IMR-90 (cell line): ENCODE measurements around the gene ATP9B. TPM values are rescaled to one million over a fixed set of nuclear protein-coding genes. Genes with fewer than 3 reads are reported as not detected.

Source experiments
- ATAC-seq: fragments of 200-7000 bp; cut with Tn5 transposase; 2 replicates; pipeline ENCODE4 v1.9.1; 2020; ENCODE audit warnings: low read depth, mild to moderate bottlenecking, moderate library complexity
- BruUV-seq: library from RNA; stranded (reverse); fragments of 400-500 nt; replicated peaks from 2 replicates; lab custom pipeline; 2021; lab: Mats Ljungman, UMichigan
- CTCF ChIA-PET: fragments of 300-600 bp; formaldehyde crosslinking; extraction: SDS; loops from one replicate; lab custom pipeline; 2021; ENCODE audit warnings: antibody characterized with exemption; lab: Yijun Ruan, JAX
- POLR2A ChIA-PET: fragments of 300-600 bp; sonication (Branson Sonifier 250); formaldehyde crosslinking; loops from one replicate; lab custom pipeline; 2022; ENCODE audit warnings: antibody characterized with exemption; ENCODE audit not compliant: unreplicated experiment; lab: Charles Lee
- DNase-seq: peaks from one replicate; pipeline ENCODE4 v3.0.0; 2013
- H2AFZ ChIP-seq: replicated peaks from 2 replicates; pipeline ENCODE3; 2013; ENCODE audit warnings: low read length, mild to moderate bottlenecking; ENCODE audit not compliant: poor library complexity
- H2AK5ac ChIP-seq: 2 replicates; pipeline ENCODE4 v1.6.1; 2013; ENCODE audit warnings: low read depth, low read length, inconsistent platforms
- H2AK9ac ChIP-seq: replicated peaks from 2 replicates; pipeline ENCODE3; 2013; ENCODE audit warnings: mild to moderate bottlenecking, low read depth, low read length, moderate library complexity; ENCODE audit not compliant: poor library complexity
- H2BK120ac ChIP-seq: 2 replicates; pipeline ENCODE4 v1.6.1; 2013; ENCODE audit warnings: low read depth, low read length, inconsistent platforms
- H2BK15ac ChIP-seq: 3 replicates; pipeline ENCODE4 v1.6.1; 2013; ENCODE audit warnings: low read depth, low read length, inconsistent platforms
- H2BK20ac ChIP-seq: 2 replicates; pipeline ENCODE4 v1.6.1; 2013; ENCODE audit warnings: low read depth, mild to moderate bottlenecking, inconsistent platforms, low read length, moderate library complexity
- H2BK5ac ChIP-seq: 2 replicates; pipeline ENCODE4 v1.6.1; 2013; ENCODE audit warnings: mild to moderate bottlenecking, low read depth, low read length, inconsistent platforms; ENCODE audit not compliant: poor library complexity, severe bottlenecking
- H3K14ac ChIP-seq: replicated peaks from 2 replicates; pipeline ENCODE4 v1.6.1; 2013; ENCODE audit warnings: low read depth, low read length, inconsistent platforms
- H3K18ac ChIP-seq: 2 replicates; pipeline ENCODE4 v1.6.1; 2013; ENCODE audit warnings: low read depth, low read length, control low read depth
- H3K23ac ChIP-seq: 2 replicates; pipeline ENCODE4 v1.6.1; 2013; ENCODE audit warnings: low read depth, low read length, inconsistent platforms
- H3K27ac ChIP-seq: 2 replicates; pipeline ENCODE4 v1.5.1; 2013; ENCODE audit warnings: mild to moderate bottlenecking, control low read depth, low read length; ENCODE audit not compliant: insufficient read depth
- H3K27me3 ChIP-seq: 2 replicates; pipeline ENCODE4 v1.6.1; 2013; ENCODE audit warnings: low read length; ENCODE audit not compliant: control insufficient read depth, insufficient read depth
- H3K36me3 ChIP-seq: 2 replicates; pipeline ENCODE4 v1.6.1; 2013; ENCODE audit warnings: low read length, mixed read lengths; ENCODE audit not compliant: control insufficient read depth, insufficient read depth
- H3K4ac ChIP-seq: 2 replicates; pipeline ENCODE4 v1.6.1; 2013; ENCODE audit warnings: low read depth, low read length, inconsistent platforms
- H3K4me1 ChIP-seq: 2 replicates; pipeline ENCODE4 v1.6.1; 2013; ENCODE audit warnings: low read length, mixed read lengths; ENCODE audit not compliant: control insufficient read depth, insufficient read depth
- H3K4me2 ChIP-seq: 2 replicates; pipeline ENCODE4 v1.6.1; 2013; ENCODE audit warnings: low read depth, mild to moderate bottlenecking, control low read depth, low read length, moderate library complexity
- H3K4me3 ChIP-seq: 2 replicates; pipeline ENCODE4 v1.5.1; 2013; ENCODE audit warnings: low read depth, mild to moderate bottlenecking, control low read depth, low read length, moderate library complexity; ENCODE audit not compliant: insufficient read depth
- H3K56ac ChIP-seq: 2 replicates; pipeline ENCODE4 v1.6.1; 2013; ENCODE audit warnings: low read length, inconsistent platforms; ENCODE audit not compliant: insufficient read depth; ENCODE audit errors: extremely low read depth
- H3K79me1 ChIP-seq, 2 experiments: 2 replicates each; pipeline ENCODE4 v1.6.1; 2013; ENCODE audit warnings: low read length in 2 of 2, inconsistent platforms in 1 of 2, low read depth in 1 of 2
- H3K9ac ChIP-seq: 2 replicates; pipeline ENCODE4 v1.6.1; 2013; ENCODE audit warnings: low read depth, low read length, control low read depth
- H3K9me1 ChIP-seq: 2 replicates; pipeline ENCODE4 v1.6.1; 2013; ENCODE audit warnings: low read length, inconsistent platforms; ENCODE audit not compliant: insufficient read depth
- H3K9me3 ChIP-seq: 2 replicates; pipeline ENCODE4 v1.6.1; 2013; ENCODE audit warnings: low read length; ENCODE audit not compliant: control insufficient read depth, insufficient read depth
- H4K20me1 ChIP-seq: 2 replicates; pipeline ENCODE4 v1.6.1; 2013; ENCODE audit warnings: low read length, inconsistent platforms; ENCODE audit not compliant: insufficient read depth
- H4K5ac ChIP-seq: 2 replicates; pipeline ENCODE4 v1.6.1; 2013; ENCODE audit warnings: mild to moderate bottlenecking, low read depth, low read length, control low read depth
- H4K8ac ChIP-seq, 2 experiments: 2 replicates each; pipeline ENCODE4 v1.6.1; 2013; ENCODE audit warnings: low read depth in 2 of 2, low read length in 2 of 2, control low read depth in 1 of 2, inconsistent platforms in 1 of 2
- H4K91ac ChIP-seq: 2 replicates; pipeline ENCODE4 v1.6.1; 2013; ENCODE audit warnings: low read depth, low read length, inconsistent platforms; ENCODE audit not compliant: insufficient read depth
- CHD1 ChIP-seq: IDR thresholded peaks from 2 replicates; pipeline ENCODE4 v1.6.1; 2012; ENCODE audit warnings: low read depth, low read length, improper control_type of control experiment
- FOS ChIP-seq: fragments of 150-350 bp; IDR thresholded peaks from 2 replicates; pipeline ENCODE4 v1.6.1; 2016; ENCODE audit warnings: low read depth, low read length
- MAZ ChIP-seq: IDR thresholded peaks from 2 replicates; pipeline ENCODE4 v1.6.1; 2012; ENCODE audit warnings: low read depth, mild to moderate bottlenecking, low read length, improper control_type of control experiment, moderate library complexity, borderline replicate concordance
- MXI1 ChIP-seq: IDR thresholded peaks from 2 replicates; pipeline ENCODE4 v1.6.1; 2012; ENCODE audit warnings: low read depth, mild to moderate bottlenecking, low read length, moderate library complexity, borderline replicate concordance
- POLR2A ChIP-seq: IDR thresholded peaks from 2 replicates; pipeline ENCODE4 v1.6.1; 2012; ENCODE audit warnings: mild to moderate bottlenecking, low read depth, low read length
- WGBS, 2 experiments: methylation state at CpG; one replicate each; pipeline versions ENCODE4 v1.1.5 to v1.1.7; 2013; ENCODE audit warnings: missing lambda C conversion rate in 2 of 2; ENCODE audit not compliant: insufficient read length in 1 of 2; ENCODE audit errors: extremely low coverage in 2 of 2; 5-methylcytosine and 5-hydroxymethylcytosine counted together
- dilution Hi-C: fragments of 300-500 bp; cut with HindIII; formaldehyde crosslinking; loops from one replicate; pipeline ENCODE4 v1.14.3; 2018; ENCODE audit warnings: low sequenced_read_pairs; ENCODE audit not compliant: unreplicated experiment
- in situ Hi-C: fragments of 300-500 bp; cut with MboI; formaldehyde crosslinking; loops from 3 replicates; pipeline ENCODE4 v1.14.3; 2019; ENCODE audit warnings: low sequenced_read_pairs, inconsistent platforms, mixed read lengths
- intact Hi-C: fragments of 100-400 bp; cut with micrococcal nuclease; formaldehyde crosslinking; loops from 2 replicates; pipeline ENCODE4 v1.10.0; 2022
- polyA plus RNA-seq, 3 experiments: library from polyadenylated mRNA; depleted of rRNA; stranded (reverse); fragments of >200 nt; gene quantifications; 2 replicates each; pipeline ENCODE4 v1.2.3, GENCODE V29; 2012; ENCODE audit warnings: low replicate concordance in 1 of 3
- total RNA-seq: library from RNA; depleted of rRNA; stranded (reverse); fragments of >200 nt; gene quantifications from 2 replicates; pipeline ENCODE4 v1.2.3, GENCODE V29; 2012

Gene ATP9B
- total and polyA plus RNA-seq, 2 of the 4 experiments (the other 2 are of a cell fraction) = 11.0 to 11.5 TPM

DNA sequence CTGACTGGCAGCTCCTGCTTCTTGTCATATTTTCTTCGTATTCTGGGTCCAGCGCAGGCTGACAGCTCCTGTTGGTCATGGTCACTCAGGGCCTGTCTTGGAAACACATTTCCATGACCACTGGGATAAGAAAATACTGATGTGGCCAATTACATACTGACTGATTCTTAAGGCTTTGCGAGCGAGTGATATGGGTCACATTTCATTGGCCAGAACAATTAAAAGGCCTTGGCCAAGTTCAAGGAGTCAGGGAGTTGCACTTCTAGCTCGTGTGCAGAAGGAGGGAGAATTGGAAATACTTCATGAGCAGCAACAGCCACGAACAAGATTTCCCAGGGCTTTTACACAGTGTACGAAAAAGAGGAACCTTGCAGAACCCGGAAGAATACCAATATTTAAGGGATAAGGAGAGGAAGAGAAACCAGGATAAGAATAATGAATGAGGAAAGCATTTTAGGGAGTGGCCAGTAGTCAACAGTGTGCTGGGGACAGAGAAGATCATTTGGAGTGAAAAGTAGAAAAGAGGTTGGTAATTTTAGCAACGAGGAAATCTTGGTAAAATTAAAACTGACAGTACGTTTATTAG, 149.5 kb downstream of the ATP9B start:
- H2BK120ac ChIP-seq = no peak overlapping the region
- no peaks in the 10 kb centered on the region for H3K4me1 ChIP-seq
- intact Hi-C loops = no loop called here
- no peak for TF ChIP-seq MXI1
- no peak for TF ChIP-seq MAZ
- no peak for TF ChIP-seq POLR2A
- TF ChIP-seq CHD1 = no peak
- TF ChIP-seq FOS = no peak
- no peak overlapping the region for H3K23ac ChIP-seq
- no peak overlapping the region for H2AK5ac ChIP-seq
- no peak overlapping the region for H4K8ac ChIP-seq
- no peak overlapping the region for H2BK20ac ChIP-seq
- no peak overlapping the region for H3K27ac ChIP-seq
- in situ Hi-C loops = no loop called here
- no peak overlapping the region for H3K4me2 ChIP-seq
- H4K5ac ChIP-seq = no peak overlapping the region
- no peak overlapping the region for H3K4me3 ChIP-seq
- no peaks in the 10 kb centered on the region for H3K9me3 ChIP-seq
- ChIA-PET POLR2A (no interaction called here), CTCF (no interaction called here)
- BruUV-seq = no TSS peak
- dilution Hi-C loops = no loop called here
- H4K20me1 ChIP-seq = no peaks in the 10 kb centered on the region
- no peak overlapping the region for H3K18ac ChIP-seq
- H2BK15ac ChIP-seq = no peak overlapping the region
- no peak overlapping the region for H3K14ac ChIP-seq
- H2AK9ac ChIP-seq = no peak overlapping the region
- no peak for DNase-seq
- H2BK5ac ChIP-seq = no peak overlapping the region
- no peak overlapping the region for H2AFZ ChIP-seq
- no peak overlapping the region for H4K91ac ChIP-seq
- no peak overlapping the region for H3K4ac ChIP-seq
- ATAC-seq = no peak
- peaks cover 6% of the 10 kb centered on the region; the same call in 1 of the 2 replicates for H3K9me1 ChIP-seq
- no peak overlapping the region for H3K9ac ChIP-seq
- peaks cover 1% of the 10 kb centered on the region; the same call in 1 of the 2 replicates for H3K36me3 ChIP-seq
- 95% methylated on average over 7 of the region's 10 CpGs; no CpG with 5 or more reads in 1 of the 2 experiments for WGBS, 2 experiments
- H3K56ac ChIP-seq = no peak overlapping the region
- no peaks in the 10 kb centered on the region for H3K27me3 ChIP-seq
- H3K79me1 ChIP-seq = no peaks in the 10 kb centered on the region
